Measurements from ENCODE around the gene BCAS3. TPM values are rescaled to one million over a fixed set of nuclear protein-coding genes. Genes with fewer than 3 reads are reported as not detected.

BCAS3 gene
- total and polyA plus RNA-seq, 11 donors, result 4.5 to 23.5 (median 17.9) TPM

GRCh38 chr17:60685437-60685836 lies 7.8 kb downstream of the BCAS3 start:
- Histone ChIP-seq H3K9me3 (no peaks in the 10 kb centered on the region), H3K4me3 (no peak overlapping the region), H3K36me3 (peaks cover 0 to 96% (median 79%) of the 10 kb centered on the region in 9 donors), H3K4me1 (no peaks in the 10 kb centered on the region), H3K27ac (no peak overlapping the region), H3K27me3 (no peaks in the 10 kb centered on the region)
- whole genome bisulfite sequencing, 4 donors, result 94 to 98% (median 96%) methylated on average over 6 to 7 of the region's 7 CpGs
- no peak for DNase-seq
- intact Hi-C loops (cut with DNase I), result no loop called here
- no peak for TF ChIP-seq POLR2A (IDR thresholded peaks at IDR 0.05)
- TF ChIP-seq CTCF (IDR thresholded peaks at IDR 0.05), result no peak
- ATAC-seq, result no peak

GRCh38 chr17:60695960-60696359 lies 18.3 kb downstream of the BCAS3 start:
- TF ChIP-seq CTCF (IDR thresholded peaks at IDR 0.05) (no peak), POLR2A (IDR thresholded peaks at IDR 0.05) (no peak)
- Histone ChIP-seq H3K4me1 (no peaks in the 10 kb centered on the region), H3K4me3 (no peak overlapping the region), H3K9me3 (no peaks in the 10 kb centered on the region), H3K27ac (no peak overlapping the region), H3K36me3 (peaks cover 0 to 65% (median 25%) of the 10 kb centered on the region in 9 donors), H3K27me3 (no peaks in the 10 kb centered on the region)
- DNase-seq (no peak), ATAC-seq (no peak)
- intact Hi-C loops (cut with DNase I), result no loop called here

- 79 to 99% (median 97%) methylated on average over 3 of the region's 3 CpGs for WGBS, 4 donors
- intact Hi-C loops (cut with DNase I), result no loop called here
- Histone ChIP-seq H3K27me3 (no peaks in the 10 kb centered on the region), H3K36me3 (peaks cover 0 to 40% (median 11%) of the 10 kb centered on the region in 9 donors), H3K4me3 (no peak overlapping the region), H3K9me3 (no peaks in the 10 kb centered on the region), H3K4me1 (no peaks in the 10 kb centered on the region), H3K27ac (no peak overlapping the region)
- DNase-seq (no peak), ATAC-seq (no peak)
- no peak for TF ChIP-seq CTCF (IDR thresholded peaks at IDR 0.05)
- TF ChIP-seq POLR2A (IDR thresholded peaks at IDR 0.05), result no peak
Observed at GRCh38 chr17:60699090-60699489, 21.4 kb downstream of the BCAS3 start.

GRCh38 chr17:60704170-60704569 lies 26.5 kb downstream of the BCAS3 start:
- no peak overlapping the region for H3K4me3 ChIP-seq
- intact Hi-C loops (cut with DNase I), result no loop called here
- DNase-seq (no peak), ATAC-seq (no peak)
- WGBS, 4 donors, result 53 to 64% (median 55%) methylated on average over 3 of the region's 3 CpGs
- no peak overlapping the region for H3K27ac ChIP-seq
- H3K9me3 ChIP-seq, result no peaks in the 10 kb centered on the region
- H3K4me1 ChIP-seq, result no peaks in the 10 kb centered on the region
- no peak for TF ChIP-seq CTCF (IDR thresholded peaks at IDR 0.05)
- TF ChIP-seq POLR2A (IDR thresholded peaks at IDR 0.05), result no peak
- H3K36me3 ChIP-seq, result peaks cover 0 to 35% (median 9%) of the 10 kb centered on the region in 9 donors
- H3K27me3 ChIP-seq, result no peaks in the 10 kb centered on the region

Data from heart left ventricle (tissue), 16 donors.